Esophagus muscularis mucosa (tissue), 3 donors: ENCODE results near the gene ELAVL3.

ENCODE experiments used
- CTCF ChIP-seq, 3 experiments: fragments of 200-600 bp in 2 of 3; fragments of 450-650 bp in 1 of 3; sonication (generic) in 2 of 3; IDR thresholded peaks; one replicate each; pipeline ENCODE4 v1.5.1; 2017 to 2019; ENCODE audit warnings: antibody characterized with exemption in 3 of 3, mild to moderate bottlenecking in 2 of 3, moderate library complexity in 1 of 3
- POLR2A ChIP-seq: fragments of 450-650 bp; IDR thresholded peaks from one replicate; pipeline ENCODE4 v1.6.1; 2017; ENCODE audit warnings: antibody characterized with exemption, moderate library complexity, mild to moderate bottlenecking, low read depth
- POLR2AphosphoS5 ChIP-seq, 2 donors: sonication (generic); formaldehyde crosslinking; IDR thresholded peaks; one replicate each; pipeline ENCODE4 v1.6.1; 2017; ENCODE audit warnings: antibody characterized with exemption in 2 of 2

- TF ChIP-seq CTCF (IDR thresholded peaks at IDR 0.05) (no peak), POLR2A (no peak), POLR2AphosphoS5 (IDR thresholded peaks at IDR 0.05) (no peak)
Measured at GRCh38 chr19:11457115-11457514, 23.7 kb downstream of the ELAVL3 start.
